NCI-H1694 treated with DMSO at 0.1 percent for 48 hours (cell line): Measurements from ENCODE around the gene SMAD5.

ENCODE experiments used
- DNase-seq: peaks from one replicate; lab custom pipeline; 2025; lab: John Stamatoyannopoulos, UW

Gene SMAD5

DNA sequence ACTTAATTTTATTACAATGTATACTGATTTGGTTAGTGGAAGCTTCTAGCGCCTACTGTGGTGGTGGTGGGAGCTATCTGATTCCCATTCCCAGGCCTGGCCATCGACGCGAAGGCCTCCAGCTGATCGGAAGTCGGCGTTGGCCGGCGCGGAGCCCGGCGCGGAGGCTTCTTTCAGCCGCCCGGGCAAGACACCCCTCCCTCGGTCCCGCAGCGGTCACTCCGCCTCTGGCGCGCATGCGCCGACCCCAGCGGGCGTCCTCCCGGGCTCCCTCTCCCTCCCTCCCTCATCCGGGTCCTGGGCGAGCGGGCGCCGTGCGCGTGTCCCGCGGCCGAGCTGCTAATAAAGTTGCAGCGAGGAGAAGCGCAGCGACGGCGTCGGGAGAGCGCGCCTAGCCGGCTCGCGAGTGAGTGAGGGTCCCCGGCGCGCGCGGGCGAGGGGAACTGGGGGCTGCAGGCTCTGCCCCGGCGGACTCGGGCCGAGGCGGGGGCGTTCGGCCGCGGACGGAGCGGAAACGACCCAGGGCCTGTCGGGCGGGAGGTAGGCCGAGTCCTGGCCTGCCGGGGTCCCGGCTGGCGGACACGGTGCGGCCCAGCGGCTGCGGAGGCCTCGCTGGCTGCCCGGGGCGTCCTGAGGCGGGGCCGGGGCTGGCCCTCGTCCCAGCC, at the start of gene SMAD5:
SMAD5 (plus strand) TSS at position 289 of the 665 bp plus-strand sequence. CDS start 20,916 bp downstream, outside the sequence.
- DNase-seq: peak; percentile 59

DNA sequence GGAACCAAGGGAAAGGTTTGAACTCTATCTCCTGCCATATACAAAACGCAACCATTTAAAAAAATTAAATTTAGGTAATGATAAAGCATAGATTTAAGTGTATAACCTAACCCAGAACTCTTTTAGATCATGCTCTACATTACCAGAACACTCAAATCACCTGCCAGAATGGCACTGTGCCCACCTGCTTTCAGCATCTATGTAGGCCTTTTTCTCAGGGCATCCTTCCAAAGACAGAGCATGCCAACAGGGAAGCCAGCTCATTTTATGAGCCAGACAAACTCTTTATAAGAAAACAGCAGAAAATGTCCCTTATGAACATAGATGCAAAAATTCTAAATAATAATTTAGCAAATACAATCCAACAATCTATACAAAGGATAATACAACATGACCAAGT, 47.9 kb upstream of the SMAD5 start:
- DNase-seq: no peak

DNA sequence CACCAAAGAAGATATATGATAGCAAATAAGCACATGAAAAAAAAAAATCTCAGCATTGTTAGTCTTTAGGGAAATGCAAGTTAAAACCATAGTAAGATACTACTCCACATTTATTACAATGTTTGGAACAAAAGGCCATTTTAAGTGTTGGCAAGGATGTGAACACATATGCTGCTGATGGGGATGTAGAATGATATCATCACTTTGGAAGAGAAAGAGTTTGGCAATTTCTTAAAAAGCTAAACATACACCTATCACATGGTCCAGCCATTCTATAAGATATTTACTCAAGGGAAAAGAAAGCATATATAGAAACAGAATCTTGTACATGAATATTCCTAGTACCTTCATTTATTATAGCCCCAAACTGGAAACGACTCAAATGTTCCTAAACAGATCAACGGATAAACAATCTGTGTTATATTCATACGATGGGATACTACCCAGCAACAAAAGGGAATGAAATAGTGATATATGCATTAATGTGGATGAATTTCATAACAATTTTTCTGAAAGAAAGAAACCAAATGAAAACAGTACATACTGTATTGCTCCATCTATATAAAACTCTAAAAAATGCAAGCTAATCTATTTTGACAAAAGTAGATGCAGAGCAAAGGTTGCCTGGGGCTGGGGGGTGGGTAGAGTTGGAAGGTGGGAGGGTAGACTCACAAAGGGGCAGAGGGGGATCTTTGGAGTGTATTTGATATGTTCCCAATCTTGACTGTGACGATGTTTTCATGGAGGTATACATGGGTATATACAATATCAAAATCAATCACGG, 45.7 kb upstream of the SMAD5 start:
- no peak for DNase-seq

DNA sequence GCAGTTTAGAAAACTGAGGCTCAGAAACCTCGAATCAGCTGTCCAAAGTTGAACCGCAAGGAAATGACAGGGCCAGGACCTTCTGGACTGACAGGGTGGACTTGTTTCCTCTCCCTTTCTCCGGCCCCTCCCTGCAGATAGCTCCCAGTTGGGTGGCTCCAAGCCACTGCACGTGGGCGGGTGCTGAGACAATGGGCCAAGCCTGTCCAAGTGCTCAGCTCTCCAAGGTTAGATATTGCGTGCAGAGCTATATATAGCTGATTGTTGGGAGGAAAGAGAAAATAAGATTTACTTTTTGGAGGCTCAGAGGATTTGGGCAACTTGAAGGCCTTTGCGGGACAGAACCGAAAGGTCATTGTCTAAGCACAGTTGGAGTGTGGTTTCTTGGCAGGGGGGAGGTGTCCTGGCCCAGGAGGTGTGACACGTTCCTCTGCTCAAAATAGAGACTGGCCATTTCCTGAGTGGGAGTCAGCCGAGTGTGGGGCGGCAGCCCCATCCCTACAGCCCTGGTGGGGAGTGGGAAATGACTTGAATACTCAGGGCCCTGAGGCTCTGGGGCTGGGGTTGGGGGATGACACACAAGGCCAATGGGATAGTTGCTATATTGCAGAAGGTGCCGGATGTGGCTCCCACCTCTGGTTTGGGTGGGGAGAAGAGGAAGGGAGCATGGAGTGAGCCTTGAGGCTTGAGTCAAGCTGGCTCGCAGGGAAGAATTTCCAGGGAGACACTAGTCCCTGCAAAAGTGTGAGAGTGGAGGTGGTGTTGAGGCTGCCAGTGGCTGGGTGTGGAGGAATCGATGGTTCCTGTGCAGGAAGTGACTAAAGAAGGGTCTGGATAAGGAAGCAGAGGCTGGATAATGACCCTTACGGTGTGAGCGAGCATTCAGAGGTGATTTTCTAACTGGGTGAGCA, 44.4 kb upstream of the SMAD5 start:
- DNase-seq: no peak

DNA sequence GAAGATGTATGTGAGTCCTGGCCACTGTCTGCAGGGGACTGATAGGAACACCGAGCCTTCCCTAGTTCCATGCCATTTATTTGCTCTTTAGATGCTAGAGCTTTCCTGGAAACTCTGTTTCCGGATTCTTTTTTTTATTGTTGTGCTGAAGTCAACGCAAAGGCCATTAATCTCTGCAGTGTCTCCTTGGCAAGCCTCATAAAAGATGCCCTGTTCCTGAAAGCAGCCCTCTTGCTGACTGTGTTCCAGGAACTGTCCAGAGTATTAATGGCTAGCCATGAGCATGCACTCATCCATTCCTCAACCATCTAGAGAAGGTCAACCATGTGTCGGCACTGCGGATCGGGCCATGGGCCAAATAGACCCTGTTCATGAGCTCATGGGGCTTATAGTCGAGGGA, 42.9 kb upstream of the SMAD5 start:
- DNase-seq: no peak

- no peak for DNase-seq
These were observed 42.3 kb upstream of the SMAD5 start for GRCh38 chr5:136090319-136090718.

- DNase-seq: no peak
These were observed 38.3 kb upstream of the SMAD5 start for GRCh38 chr5:136094189-136094912.

- DNase-seq: no peak
These were observed 37.6 kb upstream of the SMAD5 start for GRCh38 chr5:136094913-136095641.

GRCh38 chr5:136098176-136098575, 34.5 kb upstream of the SMAD5 start:
- DNase-seq: no peak

DNA sequence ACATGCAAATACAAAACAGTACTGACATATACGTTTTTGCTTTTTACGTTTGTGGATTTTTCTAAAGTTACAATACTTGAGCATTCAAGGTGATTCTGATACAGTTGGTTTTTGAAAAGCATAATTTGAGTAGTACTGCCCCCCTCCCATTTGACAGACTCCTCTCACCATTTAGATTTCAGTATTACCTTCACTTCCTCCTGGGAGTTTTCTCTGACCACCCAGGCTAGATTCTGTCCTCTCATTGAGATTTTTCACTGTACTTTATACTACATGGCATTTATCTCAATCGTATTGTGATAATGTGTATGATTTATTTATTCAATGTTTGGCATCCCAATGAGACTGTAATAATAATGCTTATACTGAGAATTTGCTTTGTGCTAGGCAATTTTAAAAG, 32.8 kb upstream of the SMAD5 start:
- no peak for DNase-seq

- DNase-seq: no peak
These were observed 30.8 kb upstream of the SMAD5 start for GRCh38 chr5:136101884-136102283.

- DNase-seq: no peak
These were observed 29.5 kb upstream of the SMAD5 start for GRCh38 chr5:136103118-136103517.

DNA sequence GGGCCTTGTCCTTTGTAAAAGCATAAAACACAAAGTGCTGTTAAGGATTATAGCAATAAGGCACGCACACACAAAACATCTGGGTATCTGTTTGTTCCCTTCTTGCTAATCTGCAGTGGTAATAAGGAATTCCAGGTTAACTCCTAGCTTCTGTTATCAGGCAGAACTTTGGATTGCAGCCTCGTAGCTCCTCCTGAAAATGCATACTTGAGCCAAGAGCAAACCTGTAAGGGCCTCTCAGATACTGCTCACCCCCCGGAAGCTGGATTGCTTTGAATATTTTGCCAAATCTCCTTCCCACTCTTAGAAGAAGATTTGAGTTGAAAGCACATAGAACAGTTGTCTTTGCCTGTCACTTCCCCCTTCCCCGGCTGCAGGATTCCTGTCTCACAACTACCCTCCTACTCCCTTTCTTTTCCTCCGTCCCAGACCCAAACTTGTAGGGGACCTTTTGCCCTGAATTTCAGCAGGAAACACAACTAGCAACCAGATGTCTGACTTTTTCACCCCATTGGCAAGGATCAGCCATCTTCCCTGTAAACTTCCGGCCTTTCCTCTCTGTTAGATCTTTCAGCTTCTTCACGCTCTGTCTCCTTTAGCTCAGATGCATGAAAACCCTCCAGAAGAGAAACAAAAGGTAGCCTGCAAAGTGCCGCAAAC, 28.2 kb upstream of the SMAD5 start:
- DNase-seq: no peak

GRCh38 chr5:136106351-136107031, 26.2 kb upstream of the SMAD5 start:
- DNase-seq: no peak

DNA sequence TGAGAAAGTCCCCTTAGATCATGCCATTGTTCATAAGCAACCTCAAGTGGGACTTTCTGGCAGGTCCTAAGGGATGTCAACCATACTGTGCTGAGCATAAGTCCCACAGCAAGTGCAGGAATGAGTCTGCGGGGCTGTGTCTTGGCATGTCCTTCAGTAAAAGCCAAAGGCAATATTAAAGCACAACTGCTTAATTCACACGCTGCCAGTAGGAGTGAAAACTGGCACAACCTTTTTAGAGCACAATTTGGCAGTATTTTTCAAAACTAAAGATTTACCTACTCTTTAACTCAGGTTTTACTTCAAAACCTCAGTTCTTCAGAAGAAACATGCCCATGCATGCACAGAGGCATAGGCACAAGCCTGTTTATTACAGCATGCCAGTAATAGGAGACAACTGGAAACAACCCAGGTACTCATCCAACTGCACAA, 24.4 kb upstream of the SMAD5 start:
- peak; percentile 13 for DNase-seq

- DNase-seq: no peak
These were observed 23.9 kb upstream of the SMAD5 start for GRCh38 chr5:136108766-136109165.

- no peak for DNase-seq
These were observed 23.1 kb upstream of the SMAD5 start for GRCh38 chr5:136109453-136110135.

DNA sequence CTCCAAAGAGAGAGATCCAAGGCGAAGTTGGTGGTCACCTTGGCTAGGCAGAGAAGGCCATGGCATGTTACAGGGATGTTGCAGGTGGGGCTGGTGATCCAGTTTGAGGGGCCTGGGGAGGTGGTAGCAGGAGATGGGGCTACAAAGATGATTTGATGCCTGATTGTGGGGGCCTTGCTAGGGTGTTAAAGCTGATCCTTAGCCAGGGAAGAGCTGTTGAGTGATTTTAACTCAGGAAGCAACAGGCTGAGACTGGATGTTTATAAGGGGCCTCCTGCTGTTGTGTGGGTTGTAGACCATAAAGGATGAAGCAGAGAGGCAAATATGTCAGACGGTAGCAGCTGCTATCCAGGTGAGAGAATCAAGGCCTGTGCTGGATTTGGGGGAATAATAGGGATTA, 19.0 kb upstream of the SMAD5 start:
- no peak for DNase-seq

DNA sequence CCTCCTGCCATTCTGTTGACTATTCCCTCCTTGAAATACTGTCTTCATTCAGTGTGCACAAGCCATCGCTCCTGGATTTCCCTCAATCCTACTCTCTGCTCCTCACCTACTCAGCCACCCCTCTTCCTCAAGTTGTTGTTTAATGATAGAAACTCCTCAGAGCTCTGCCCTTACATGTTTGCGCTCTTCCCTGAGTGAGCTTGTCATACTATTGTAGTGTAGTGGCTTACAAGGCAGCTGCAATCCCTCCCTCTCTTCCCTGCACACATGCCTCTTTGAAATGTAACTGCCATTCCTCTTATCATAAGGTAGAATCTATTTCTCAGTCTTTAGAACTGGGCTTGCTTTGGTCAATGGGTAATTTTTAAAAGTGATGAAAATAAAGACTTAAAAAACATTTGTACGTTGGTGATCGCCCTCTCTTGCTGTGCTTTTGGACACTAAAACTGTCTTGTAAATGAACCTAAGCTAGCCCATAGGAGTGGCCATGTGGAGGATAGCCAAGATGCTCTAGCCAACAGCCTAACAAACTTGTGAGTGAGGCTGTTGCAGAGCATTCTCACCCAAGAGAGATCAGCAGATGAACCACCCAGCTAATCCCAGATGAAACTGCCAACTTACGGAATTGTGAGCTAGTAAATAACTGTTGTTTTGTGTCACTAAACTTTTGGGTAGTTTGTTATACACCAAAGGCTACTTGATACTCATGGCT, 18.1 kb upstream of the SMAD5 start:
- DNase-seq: no peak
